ENCODE data around the gene MPV17L. TPM values are rescaled to one million over a fixed set of nuclear protein-coding genes. Genes with fewer than 3 reads are reported as not detected.
"Not testable (repeated sequence)": the region's sequence is repeated elsewhere in the genome, so short reads cannot be mapped to it uniquely, and the experiment has no call there.

Gene MPV17L
- total RNA-seq, 1 experiment from 2014 or later, result 0.11 TPM

DNA sequence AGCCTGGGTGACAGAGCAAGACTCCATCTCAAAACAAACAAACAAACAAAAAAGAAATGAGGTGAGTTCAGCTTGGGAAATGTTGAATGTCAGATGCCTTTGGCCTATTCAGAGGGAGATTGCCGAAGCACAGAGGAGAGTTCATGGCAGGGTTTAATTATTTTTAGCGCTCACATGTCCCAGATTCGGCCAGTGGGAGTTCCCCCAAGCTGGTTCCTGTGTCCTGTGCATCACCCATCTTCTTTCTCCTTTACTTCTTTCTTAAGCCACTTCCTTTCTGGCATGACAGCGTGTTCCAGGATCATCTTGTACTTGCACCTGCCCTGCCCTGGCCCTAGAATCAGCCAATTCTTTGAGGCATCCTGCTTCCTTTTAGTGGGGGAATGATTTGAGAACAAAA lies 9.2 kb downstream of the MPV17L start:
- H3K36me3 ChIP-seq (ENCODE audit: low read depth), result no peaks in the 10 kb centered on the region
- TF ChIP-seq, protein P1, sequence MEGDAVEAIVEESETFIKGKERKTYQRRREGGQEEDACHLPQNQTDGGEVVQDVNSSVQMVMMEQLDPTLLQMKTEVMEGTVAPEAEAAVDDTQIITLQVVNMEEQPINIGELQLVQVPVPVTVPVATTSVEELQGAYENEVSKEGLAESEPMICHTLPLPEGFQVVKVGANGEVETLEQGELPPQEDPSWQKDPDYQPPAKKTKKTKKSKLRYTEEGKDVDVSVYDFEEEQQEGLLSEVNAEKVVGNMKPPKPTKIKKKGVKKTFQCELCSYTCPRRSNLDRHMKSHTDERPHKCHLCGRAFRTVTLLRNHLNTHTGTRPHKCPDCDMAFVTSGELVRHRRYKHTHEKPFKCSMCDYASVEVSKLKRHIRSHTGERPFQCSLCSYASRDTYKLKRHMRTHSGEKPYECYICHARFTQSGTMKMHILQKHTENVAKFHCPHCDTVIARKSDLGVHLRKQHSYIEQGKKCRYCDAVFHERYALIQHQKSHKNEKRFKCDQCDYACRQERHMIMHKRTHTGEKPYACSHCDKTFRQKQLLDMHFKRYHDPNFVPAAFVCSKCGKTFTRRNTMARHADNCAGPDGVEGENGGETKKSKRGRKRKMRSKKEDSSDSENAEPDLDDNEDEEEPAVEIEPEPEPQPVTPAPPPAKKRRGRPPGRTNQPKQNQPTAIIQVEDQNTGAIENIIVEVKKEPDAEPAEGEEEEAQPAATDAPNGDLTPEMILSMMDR (conservative IDR thresholded peaks at IDR 0.05), result no peak
- TF ChIP-seq EZH2 (IDR thresholded peaks at IDR 0.05; ENCODE audit: low read depth), result no peak
- BruUV-seq (replicated peaks), result no TSS peak
- H3K79me2 ChIP-seq (ENCODE audit: low read depth), result no peaks in the 10 kb centered on the region
- no peak overlapping the region for H3K27ac ChIP-seq
- peaks cover 9% of the 10 kb centered on the region for H3K4me1 ChIP-seq (replicated peaks; ENCODE audit: insufficient read depth)
- no peaks in the 10 kb centered on the region for H3K9me3 ChIP-seq (ENCODE audit: insufficient read depth, low read depth)
- H3K4me3 ChIP-seq, result no peak overlapping the region
- ChIA-PET CTCF (no interaction called here), POLR2A (ENCODE audit: unreplicated experiment) (no interaction called here)
- no peak for DNase-seq
- no peaks in the 10 kb centered on the region for H4K20me1 ChIP-seq (ENCODE audit: insufficient read depth)
- H3K4me2 ChIP-seq, result no peak overlapping the region
- intact Hi-C loops (cut with micrococcal nuclease; ENCODE audit: unreplicated experiment), result no loop called here
- H3K9me2 ChIP-seq (ENCODE audit: insufficient read depth), result no peaks in the 10 kb centered on the region
- H3K27me3 ChIP-seq (ENCODE audit: insufficient read depth, low read depth), result no peaks in the 10 kb centered on the region
- H3F3A ChIP-seq (ENCODE audit: insufficient read depth, low read depth), result peaks cover 15% of the 10 kb centered on the region; the same call in 1 of the 2 replicates
- H2AFZ ChIP-seq, result no peak overlapping the region

DNA sequence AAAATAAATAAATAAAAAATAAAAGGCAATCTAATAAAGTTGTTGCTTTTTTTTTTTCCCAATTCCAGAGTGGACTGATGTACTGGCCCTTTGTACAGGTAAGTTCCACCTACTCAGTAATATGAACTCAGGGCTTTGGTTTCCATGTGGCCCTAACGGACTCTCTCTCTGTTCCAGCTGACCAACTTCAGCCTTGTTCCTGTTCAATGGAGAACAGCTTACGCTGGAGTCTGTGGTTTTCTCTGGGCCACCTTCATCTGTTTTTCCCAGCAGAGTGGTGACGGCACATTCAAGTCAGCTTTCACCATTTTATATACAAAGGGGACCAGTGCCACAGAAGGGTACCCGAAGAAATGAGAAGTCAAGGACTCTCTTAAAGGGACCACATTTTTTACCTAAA lies 12.2 kb downstream of the MPV17L start:
- DNase-seq; H3K9me2 ChIP-seq (ENCODE audit: insufficient read depth); H3F3A ChIP-seq (ENCODE audit: insufficient read depth, low read depth); H2AFZ ChIP-seq; POLR2A ChIA-PET (ENCODE audit: unreplicated experiment); H3K79me2 ChIP-seq (ENCODE audit: low read depth); H3K9me3 ChIP-seq (ENCODE audit: insufficient read depth, low read depth); H3K36me3 ChIP-seq (ENCODE audit: low read depth); H3K27ac ChIP-seq; H3K4me2 ChIP-seq; H3K27me3 ChIP-seq (ENCODE audit: insufficient read depth, low read depth); H3K4me3 ChIP-seq; H3K4me1 ChIP-seq (replicated peaks; ENCODE audit: insufficient read depth); BruUV-seq (replicated peaks); H4K20me1 ChIP-seq (ENCODE audit: insufficient read depth); intact Hi-C loops (cut with micrococcal nuclease; ENCODE audit: unreplicated experiment); CTCF ChIA-PET: not testable (repeated sequence)

DNA sequence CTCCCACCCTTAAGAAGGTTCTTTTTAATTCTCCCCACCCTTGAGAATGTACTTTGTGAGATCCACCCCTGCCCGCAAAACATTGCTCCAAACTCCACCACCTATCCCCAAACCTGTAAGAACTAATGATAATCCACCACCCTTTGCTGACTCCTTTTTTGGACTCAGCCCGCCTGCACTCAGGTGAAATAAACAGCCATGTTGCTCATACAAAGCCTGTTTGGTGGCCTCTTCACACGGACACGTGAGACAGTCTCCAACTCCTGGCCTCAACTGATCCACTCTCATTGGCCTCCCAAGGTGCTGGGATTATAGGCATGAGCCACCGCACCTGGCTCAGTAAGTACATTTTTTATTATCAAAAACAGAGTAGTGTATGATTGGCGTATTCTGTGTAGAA lies 13.9 kb downstream of the MPV17L start:
- POLR2A ChIA-PET (ENCODE audit: unreplicated experiment); intact Hi-C loops (cut with micrococcal nuclease; ENCODE audit: unreplicated experiment): not testable (repeated sequence)

GRCh38 chr16:15415511-15415985 lies 20.0 kb downstream of the MPV17L start:
- Histone ChIP-seq H3K27me3 (ENCODE audit: insufficient read depth, low read depth) (no peaks in the 10 kb centered on the region), H2AFZ (peak overlapping the region; percentile 16; the same call in 1 of the 2 replicates), H3K9me3 (ENCODE audit: insufficient read depth, low read depth) (no peaks in the 10 kb centered on the region), H3K79me2 (ENCODE audit: low read depth) (no peaks in the 10 kb centered on the region), H3K4me1 (replicated peaks; ENCODE audit: insufficient read depth) (peaks cover 30% of the 10 kb centered on the region), H3K4me2 (peak overlapping the region; percentile 66), H4K20me1 (ENCODE audit: insufficient read depth) (no peaks in the 10 kb centered on the region), H3K4me3 (peak overlapping the region; percentile 30; the same call in 1 of the 2 replicates), H3K27ac (peak overlapping the region; percentile 84), H3K9me2 (ENCODE audit: insufficient read depth) (no peaks in the 10 kb centered on the region), H3F3A (ENCODE audit: insufficient read depth, low read depth) (peaks cover 21% of the 10 kb centered on the region), H3K36me3 (ENCODE audit: low read depth) (no peaks in the 10 kb centered on the region)
- BruUV-seq (replicated peaks), result no TSS peak
- CTCF ChIA-PET, result interaction anchor here (0.6 kb wide), 1 partner anchor 15 kb away, joined by 7 read pairs; no protein-coding TSS in a partner anchor
- DNase-seq, result peak in 1 of 2 experiments; percentile 81
- intact Hi-C loops (cut with micrococcal nuclease; ENCODE audit: unreplicated experiment), result no loop called here
- TF ChIP-seq, protein P1 (conservative IDR thresholded peaks at IDR 0.05), result no peak
- TF ChIP-seq EZH2 (IDR thresholded peaks at IDR 0.05; ENCODE audit: low read depth), result no peak
- POLR2A ChIA-PET (ENCODE audit: unreplicated experiment), result no interaction called here

More for the DNA sequence above, 13.9 kb downstream of the MPV17L start:
- H2AFZ ChIP-seq; H3K9me2 ChIP-seq (ENCODE audit: insufficient read depth); H3K27me3 ChIP-seq (ENCODE audit: insufficient read depth, low read depth); H3K4me1 ChIP-seq (replicated peaks; ENCODE audit: insufficient read depth); H3K4me2 ChIP-seq; CTCF ChIA-PET; BruUV-seq (replicated peaks); H3K4me3 ChIP-seq; H3K79me2 ChIP-seq (ENCODE audit: low read depth); H3K27ac ChIP-seq; H3K36me3 ChIP-seq (ENCODE audit: low read depth); H4K20me1 ChIP-seq (ENCODE audit: insufficient read depth); H3K9me3 ChIP-seq (ENCODE audit: insufficient read depth, low read depth); H3F3A ChIP-seq (ENCODE audit: insufficient read depth, low read depth); DNase-seq: not testable (repeated sequence)

All from PC-9 (cell line).